ENCODE data around the gene LGI1.

- TF ChIP-seq THRAP3 (IDR thresholded peaks at IDR 0.05; ENCODE audit: borderline replicate concordance) (no peak), TCF3 (CRISPR knock-in tag; IDR thresholded peaks at IDR 0.05) (no peak), ZFX (CRISPR knock-in tag; IDR thresholded peaks at IDR 0.05) (no peak)
- TF ChIP-seq, protein P1, sequence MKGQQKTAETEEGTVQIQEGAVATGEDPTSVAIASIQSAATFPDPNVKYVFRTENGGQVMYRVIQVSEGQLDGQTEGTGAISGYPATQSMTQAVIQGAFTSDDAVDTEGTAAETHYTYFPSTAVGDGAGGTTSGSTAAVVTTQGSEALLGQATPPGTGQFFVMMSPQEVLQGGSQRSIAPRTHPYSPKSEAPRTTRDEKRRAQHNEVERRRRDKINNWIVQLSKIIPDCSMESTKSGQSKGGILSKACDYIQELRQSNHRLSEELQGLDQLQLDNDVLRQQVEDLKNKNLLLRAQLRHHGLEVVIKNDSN (CRISPR knock-in tag; IDR thresholded peaks at IDR 0.05) = no peak
Measured at GRCh38 chr10:93796167-93796566, 38.4 kb downstream of the LGI1 start.

Measured in K562 (cell line).